Esophagus muscularis mucosa (tissue), 4 donors: Measurements from ENCODE around the gene TEDC1. TPM values are rescaled to one million over a fixed set of nuclear protein-coding genes. Genes with fewer than 3 reads are reported as not detected.

ENCODE experiments used
- DNase-seq: peaks from one replicate; pipeline ENCODE4 v3.0.0-alpha.2; 2017; ENCODE audit errors: extremely low spot score
- H3K27ac ChIP-seq, 4 donors: fragments of 200-600 bp; sonication (generic); replicated peaks in 1 of 4; 1 replicate in 3 of 4; 2 replicates in 1 of 4; pipeline ENCODE4 v1.5.1; 2016 to 2019; ENCODE audit warnings: mild to moderate bottlenecking in 1 of 4
- H3K27me3 ChIP-seq, 4 donors: fragments of 200-600 bp; sonication (generic); one replicate each; pipeline versions ENCODE4 v1.5.1 to v1.6.0; 2016 to 2019
- H3K36me3 ChIP-seq, 4 donors: fragments of 200-600 bp; sonication (generic); one replicate each; pipeline ENCODE4 v1.5.1; 2016 to 2019
- H3K4me1 ChIP-seq, 4 donors: fragments of 200-600 bp; sonication (generic); one replicate each; pipeline ENCODE4 v1.5.1; 2016 to 2019
- H3K4me3 ChIP-seq, 4 donors: fragments of 200-600 bp; sonication (generic); 1 replicate in 2 of 4; 2 replicates in 2 of 4; pipeline ENCODE4 v1.5.1; 2016 to 2019; ENCODE audit warnings: mild to moderate bottlenecking in 4 of 4, moderate library complexity in 1 of 4
- H3K9me3 ChIP-seq, 4 donors: fragments of 200-600 bp; sonication (generic); 1 replicate in 3 of 4; 2 replicates in 1 of 4; pipeline ENCODE4 v1.5.1; 2016 to 2019
- CTCF ChIP-seq, 3 experiments: fragments of 200-600 bp in 2 of 3; fragments of 450-650 bp in 1 of 3; sonication (generic) in 2 of 3; IDR thresholded peaks; one replicate each; pipeline ENCODE4 v1.5.1; 2017 to 2019; ENCODE audit warnings: antibody characterized with exemption in 3 of 3, mild to moderate bottlenecking in 2 of 3, moderate library complexity in 1 of 3
- EP300 ChIP-seq: sonication (generic); formaldehyde crosslinking; IDR thresholded peaks from one replicate; pipeline ENCODE4 v1.6.1; 2017; ENCODE audit warnings: antibody characterized with exemption
- POLR2A ChIP-seq: fragments of 450-650 bp; IDR thresholded peaks from one replicate; pipeline ENCODE4 v1.6.1; 2017; ENCODE audit warnings: antibody characterized with exemption, moderate library complexity, mild to moderate bottlenecking, low read depth
- POLR2AphosphoS5 ChIP-seq, 2 donors: sonication (generic); formaldehyde crosslinking; IDR thresholded peaks; one replicate each; pipeline ENCODE4 v1.6.1; 2017; ENCODE audit warnings: antibody characterized with exemption in 2 of 2
- WGBS: methylation state at CpG from one replicate; pipeline ENCODE4 v1.1.5; 2018; 5-methylcytosine and 5-hydroxymethylcytosine counted together
- intact Hi-C: fragments of 100-400 bp; cut with DNase I; formaldehyde crosslinking; loops from one replicate; pipeline ENCODE4 v1.15.1; 2023
- total RNA-seq, 4 donors: library from RNA; depleted of rRNA; stranded (reverse); fragments of >200 nt; gene quantifications; one replicate each; pipeline versions ENCODE4 v1.1.0 to v1.2.1, GENCODE V29; 2016

The TEDC1 gene
- total RNA-seq, 4 donors from 2014 or later: 3.8 to 6.6 (median 4.7) TPM

- TF ChIP-seq CTCF (IDR thresholded peaks at IDR 0.05): no peak
- no peak for TF ChIP-seq EP300
- TF ChIP-seq POLR2A: no peak
- no peak for TF ChIP-seq POLR2AphosphoS5 (IDR thresholded peaks at IDR 0.05)
- H3K36me3 ChIP-seq: peaks cover 3 to 32% (median 20%) of the 10 kb centered on the region in 4 donors
- H3K27me3 ChIP-seq: peaks cover 0 to 3% (median 0%) of the 10 kb centered on the region in 4 donors
- intact Hi-C loops: no loop called here
- H3K9me3 ChIP-seq: no peaks in the 10 kb centered on the region
- peaks cover 68 to 94% (median 92%) of the 10 kb centered on the region in 4 donors for H3K4me1 ChIP-seq
- peak overlapping the region; percentile 66 to 99 (median 94) for H3K27ac ChIP-seq
- WGBS: 33% methylated on average over 8 of the region's 81 CpGs
- no peak overlapping the region for H3K4me3 ChIP-seq
- DNase-seq: no peak
Measured at GRCh38 chr14:105478398-105479251, 12.4 kb upstream of the TEDC1 start.

- Histone ChIP-seq H3K9me3 (no peaks in the 10 kb centered on the region), H3K4me3 (no peak overlapping the region), H3K4me1 (peaks cover 74 to 97% (median 97%) of the 10 kb centered on the region in 4 donors), H3K36me3 (peaks cover 3 to 32% (median 20%) of the 10 kb centered on the region in 4 donors), H3K27ac (peak overlapping the region; percentile 93 to 99 (median 96)), H3K27me3 (peaks cover 0 to 3% (median 0%) of the 10 kb centered on the region in 4 donors)
- intact Hi-C loops: no loop called here
- TF ChIP-seq POLR2AphosphoS5 (IDR thresholded peaks at IDR 0.05): no peak
- TF ChIP-seq CTCF (IDR thresholded peaks at IDR 0.05): no peak
- TF ChIP-seq EP300: no peak
- no peak for TF ChIP-seq POLR2A
- DNase-seq: no peak
- 69% methylated on average over 22 of the region's 34 CpGs for WGBS
Measured at GRCh38 chr14:105479431-105480158, 11.5 kb upstream of the TEDC1 start.

DNA sequence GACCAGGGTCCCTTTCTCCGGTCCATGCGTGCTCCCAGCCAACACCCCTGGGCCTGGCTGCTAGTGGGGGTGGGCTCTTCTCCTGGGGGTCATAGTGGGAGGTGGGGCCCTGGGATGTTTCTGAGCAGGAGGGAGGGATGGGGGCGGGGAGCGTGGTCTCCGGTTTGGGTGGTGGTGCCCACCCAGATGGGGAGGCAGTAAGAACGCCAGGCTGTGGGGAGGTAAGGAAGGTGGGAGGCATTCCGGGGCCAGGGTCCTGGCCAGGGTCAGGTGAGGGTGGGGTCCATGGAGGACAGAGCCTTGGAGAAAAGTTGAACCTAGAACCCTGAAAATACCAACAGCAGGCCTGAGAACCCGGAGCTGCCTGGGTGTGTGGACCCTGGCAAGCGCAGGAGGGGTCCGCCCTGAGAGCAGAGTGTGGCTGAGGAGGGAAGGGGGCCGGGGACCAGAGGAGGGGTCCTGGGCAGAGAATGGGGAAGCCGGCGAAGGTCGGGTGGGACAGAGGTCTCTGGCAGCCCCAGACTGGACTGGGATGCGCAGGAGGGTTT is 10.8 kb upstream of the TEDC1 start:
- Histone ChIP-seq H3K9me3 (no peaks in the 10 kb centered on the region), H3K27ac (peak overlapping the region; percentile 93 to 99 (median 96)), H3K4me1 (peaks cover 81 to 99% (median 98%) of the 10 kb centered on the region in 4 donors), H3K36me3 (peaks cover 3 to 32% (median 20%) of the 10 kb centered on the region in 4 donors), H3K4me3 (peak overlapping the region in 3 of 4 donors; percentile 51 to 58 (median 56)), H3K27me3 (peaks cover 0 to 3% (median 0%) of the 10 kb centered on the region in 4 donors)
- intact Hi-C loops: no loop called here
- DNase-seq: no peak
- TF ChIP-seq POLR2A: no peak
- TF ChIP-seq POLR2AphosphoS5 (IDR thresholded peaks at IDR 0.05): no peak
- no peak for TF ChIP-seq EP300
- no peak for TF ChIP-seq CTCF (IDR thresholded peaks at IDR 0.05)
- 55% methylated on average over 15 of the region's 15 CpGs for WGBS

DNA sequence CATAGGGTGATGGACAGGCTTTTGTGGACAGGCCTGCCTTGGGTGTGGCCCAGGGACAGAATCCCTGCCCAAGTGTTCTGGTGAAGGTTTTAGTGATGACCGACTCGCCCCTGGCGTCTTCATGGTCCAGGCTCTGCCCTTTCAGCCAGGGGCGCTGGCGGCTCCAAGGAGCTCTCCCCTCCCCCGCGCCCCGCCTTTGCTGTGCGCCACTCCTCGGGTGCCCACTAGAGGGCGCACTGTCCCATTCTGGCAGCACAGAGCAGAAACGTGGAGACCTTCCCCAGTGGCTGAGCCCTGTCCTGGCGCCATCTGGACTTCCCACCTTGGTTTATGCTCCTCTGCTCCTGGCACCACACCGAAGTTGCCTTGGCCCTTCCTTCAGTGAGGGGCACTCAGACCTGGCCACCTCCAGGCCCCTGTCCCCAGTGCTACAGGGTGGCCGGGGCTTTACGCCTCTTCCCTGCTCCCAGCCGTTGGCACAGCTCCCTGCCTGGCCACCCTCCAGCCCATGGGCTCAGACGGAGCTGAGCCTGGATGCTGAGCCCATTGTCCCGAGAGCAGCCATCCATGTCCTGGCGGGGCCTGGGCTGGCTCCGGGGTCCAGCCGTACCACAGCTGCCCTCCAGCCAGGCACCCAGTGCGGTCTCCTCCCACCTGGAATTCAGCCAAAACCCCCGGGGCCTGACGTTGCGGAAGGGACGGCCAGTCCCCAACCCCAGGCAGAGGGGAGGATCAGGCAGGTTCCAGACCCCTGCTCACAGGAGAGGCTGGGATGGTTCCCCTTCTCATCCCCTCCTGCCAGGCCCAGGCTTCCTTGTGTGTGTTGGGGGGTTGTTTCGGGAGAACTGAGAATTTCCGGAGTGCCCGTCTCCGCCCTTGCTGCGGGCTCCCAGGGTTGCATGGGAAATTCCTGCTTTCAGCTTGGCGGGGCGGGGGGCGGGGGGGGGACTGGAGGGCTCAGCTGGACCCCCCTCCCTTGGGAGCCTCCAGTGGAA is 9.9 kb upstream of the TEDC1 start:
- Histone ChIP-seq H3K4me3 (peak overlapping the region; percentile 46 to 58 (median 54)), H3K27ac (peak overlapping the region; percentile 93 to 99 (median 96)), H3K36me3 (peaks cover 3 to 30% (median 20%) of the 10 kb centered on the region in 4 donors), H3K4me1 (peaks cover 90 to 99% (median 98%) of the 10 kb centered on the region in 4 donors), H3K27me3 (peaks cover 0 to 3% (median 0%) of the 10 kb centered on the region in 4 donors), H3K9me3 (no peaks in the 10 kb centered on the region)
- TF ChIP-seq POLR2AphosphoS5 (IDR thresholded peaks at IDR 0.05) (peak; percentile 76 to 80), CTCF (IDR thresholded peaks at IDR 0.05) (peak in 2 of 3 experiments; percentile 95 to 99), EP300 (no peak), POLR2A (no peak)
- 0% methylated on average over 8 of the region's 35 CpGs for WGBS
- intact Hi-C loops: no loop called here
- DNase-seq: peak; percentile 96
